ENCODE measurements around the gene LRBA. TPM values are rescaled to one million over a fixed set of nuclear protein-coding genes. Genes with fewer than 3 reads are reported as not detected.

Gene LRBA
- polyA plus RNA-seq, 2 of the 4 experiments (the other 2 are of a cell fraction), result 10.7 to 25.1 TPM

DNA sequence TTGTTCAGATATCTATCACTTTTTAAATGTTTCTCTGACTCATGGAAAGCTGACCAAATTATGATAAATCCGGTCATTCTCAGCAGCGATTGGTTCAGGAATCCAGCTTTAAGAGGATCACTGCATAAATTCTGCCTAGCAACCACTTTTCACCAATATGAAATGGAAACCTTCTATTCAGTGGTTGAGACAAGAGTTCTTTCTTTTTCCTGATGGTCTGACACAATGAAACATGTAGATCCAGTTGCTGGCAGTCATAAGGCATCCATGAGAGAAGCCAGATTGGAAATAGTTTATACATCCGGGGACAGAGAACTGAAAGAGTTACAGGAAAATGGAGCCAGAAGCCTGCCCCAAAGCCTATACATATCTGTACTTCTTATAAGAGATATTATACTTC is 406.0 kb downstream of the LRBA start:
- FAIRE-seq, result no peak
- no peaks in the 10 kb centered on the region for H3K4me1 ChIP-seq
- no peak for ATAC-seq
- no peak overlapping the region for H3K4me3 ChIP-seq
- CTCF ChIA-PET, result no interaction called here
- no peak overlapping the region for H3K4me2 ChIP-seq
- POLR2A ChIA-PET, result no interaction called here
- H3K27ac ChIP-seq, result no peak overlapping the region
- TF ChIP-seq ZSCAN20 (CRISPR knock-in tag; IDR thresholded peaks at IDR 0.05), result no peak
- TF ChIP-seq ZNF302 (CRISPR knock-in tag; IDR thresholded peaks at IDR 0.05), result no peak
- TF ChIP-seq PHF8 (IDR thresholded peaks at IDR 0.05; ENCODE audit: borderline replicate concordance, low read depth), result no peak
- TF ChIP-seq, protein P1, sequence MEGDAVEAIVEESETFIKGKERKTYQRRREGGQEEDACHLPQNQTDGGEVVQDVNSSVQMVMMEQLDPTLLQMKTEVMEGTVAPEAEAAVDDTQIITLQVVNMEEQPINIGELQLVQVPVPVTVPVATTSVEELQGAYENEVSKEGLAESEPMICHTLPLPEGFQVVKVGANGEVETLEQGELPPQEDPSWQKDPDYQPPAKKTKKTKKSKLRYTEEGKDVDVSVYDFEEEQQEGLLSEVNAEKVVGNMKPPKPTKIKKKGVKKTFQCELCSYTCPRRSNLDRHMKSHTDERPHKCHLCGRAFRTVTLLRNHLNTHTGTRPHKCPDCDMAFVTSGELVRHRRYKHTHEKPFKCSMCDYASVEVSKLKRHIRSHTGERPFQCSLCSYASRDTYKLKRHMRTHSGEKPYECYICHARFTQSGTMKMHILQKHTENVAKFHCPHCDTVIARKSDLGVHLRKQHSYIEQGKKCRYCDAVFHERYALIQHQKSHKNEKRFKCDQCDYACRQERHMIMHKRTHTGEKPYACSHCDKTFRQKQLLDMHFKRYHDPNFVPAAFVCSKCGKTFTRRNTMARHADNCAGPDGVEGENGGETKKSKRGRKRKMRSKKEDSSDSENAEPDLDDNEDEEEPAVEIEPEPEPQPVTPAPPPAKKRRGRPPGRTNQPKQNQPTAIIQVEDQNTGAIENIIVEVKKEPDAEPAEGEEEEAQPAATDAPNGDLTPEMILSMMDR (IDR thresholded peaks at IDR 0.05), result no peak
- no peak for TF ChIP-seq MYC (IDR thresholded peaks at IDR 0.05; ENCODE audit: borderline replicate concordance, low read length)
- no peak for TF ChIP-seq ATOH8 (CRISPR knock-in tag; IDR thresholded peaks at IDR 0.05; ENCODE audit: low read depth)
- no peak for TF ChIP-seq HOXB5 (CRISPR knock-in tag; IDR thresholded peaks at IDR 0.05)
- no peak for TF ChIP-seq RARB (CRISPR knock-in tag; IDR thresholded peaks at IDR 0.05)
- TF ChIP-seq MAZ (IDR thresholded peaks at IDR 0.05; ENCODE audit: borderline replicate concordance, low read depth, low read length), result no peak
- no peak for TF ChIP-seq HES2 (IDR thresholded peaks at IDR 0.05)
- TF ChIP-seq GATA3 (IDR thresholded peaks at IDR 0.05; ENCODE audit: borderline replicate concordance), result no peak
- no peak for TF ChIP-seq NR3C1 (IDR thresholded peaks at IDR 0.05)
- no peak for TF ChIP-seq CHD2 (IDR thresholded peaks at IDR 0.05; ENCODE audit: low read length, partially characterized antibody)
- no peak for TF ChIP-seq TFCP2L1 (CRISPR knock-in tag; IDR thresholded peaks at IDR 0.05)
- no peak for TF ChIP-seq NFE2L2 (conservative IDR thresholded peaks at IDR 0.05; ENCODE audit: low read length)
- no peak for TF ChIP-seq EP300 (IDR thresholded peaks at IDR 0.05)
- no peaks in the 10 kb centered on the region for H3K9me3 ChIP-seq
- no peak for DNase-seq (ENCODE audit: low read depth in 1 of 2, low spot score in 1 of 2)
- 97% methylated on average over 3 of the region's 3 CpGs for WGBS (ENCODE audit: missing lambda C conversion rate)

GRCh38 chr4:150600812-150601445 is 414.2 kb downstream of the LRBA start:
- Histone ChIP-seq H3K4me2 (no peak overlapping the region), H3K4me3 (no peak overlapping the region), H3K9me3 (no peaks in the 10 kb centered on the region), H3K4me1 (no peaks in the 10 kb centered on the region), H3K27ac (no peak overlapping the region)
- TF ChIP-seq RCOR1 (IDR thresholded peaks at IDR 0.05; ENCODE audit: low read depth, low read length), result no peak
- DNase-seq (ENCODE audit: low read depth in 1 of 2, low spot score in 1 of 2), result no peak
- no peak for ATAC-seq
- POLR2A ChIA-PET, result interaction anchor here (0.5 kb wide), 1 partner anchor 614 kb away, joined by 4 read pairs; no protein-coding TSS in a partner anchor
- no peak for FAIRE-seq
- CTCF ChIA-PET, result no interaction called here
- 86% methylated on average over 5 of the region's 5 CpGs for WGBS (ENCODE audit: missing lambda C conversion rate)

DNA sequence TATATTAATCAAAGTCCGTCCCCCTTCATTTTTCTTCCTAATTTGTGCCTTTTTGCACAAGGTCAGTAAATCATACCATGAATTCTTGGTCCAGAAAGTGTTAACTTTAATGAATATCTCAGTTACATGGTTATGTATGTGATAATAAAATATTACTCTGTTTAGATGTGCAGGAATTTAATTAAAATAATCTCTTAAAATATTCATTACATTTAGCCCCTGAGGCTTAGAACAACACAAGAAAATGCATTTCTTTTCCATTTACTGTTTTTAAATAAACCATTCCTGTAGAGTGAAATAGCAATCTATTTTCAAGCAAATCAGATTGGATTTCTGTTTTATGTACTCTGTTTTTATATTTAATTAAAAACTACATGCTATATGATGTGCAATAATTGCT is 415.5 kb downstream of the LRBA start:
- no peaks in the 10 kb centered on the region for H3K9me3 ChIP-seq
- ChIA-PET CTCF (interaction anchor here (0.5 to 1.1 kb wide), 2 partner anchors 18 to 22 kb away, joined by 3 to 6 read pairs; no protein-coding TSS in a partner anchor), POLR2A (no interaction called here)
- H3K4me1 ChIP-seq, result no peaks in the 10 kb centered on the region
- H3K27ac ChIP-seq, result no peak overlapping the region
- H3K4me2 ChIP-seq, result no peak overlapping the region
- DNase-seq (ENCODE audit: low read depth in 1 of 2, low spot score in 1 of 2), result no peak
- no peak for ATAC-seq
- no peak overlapping the region for H3K4me3 ChIP-seq
- no peak for TF ChIP-seq SMC3 (IDR thresholded peaks at IDR 0.05)
- TF ChIP-seq CBX2 (IDR thresholded peaks at IDR 0.05; ENCODE audit: borderline replicate concordance, low read depth), result no peak
- no peak for TF ChIP-seq RNF2 (IDR thresholded peaks at IDR 0.05; ENCODE audit: borderline replicate concordance, low read depth)
- no peak for TF ChIP-seq BHLHE40 (IDR thresholded peaks at IDR 0.05; ENCODE audit: low read depth, low read length)
- no peak for TF ChIP-seq POLR2A (IDR thresholded peaks at IDR 0.05; ENCODE audit: low read length)
- TF ChIP-seq EP300 (IDR thresholded peaks at IDR 0.05), result no peak
- TF ChIP-seq NR3C1 (IDR thresholded peaks at IDR 0.05), result no peak
- TF ChIP-seq ZFP36 (IDR thresholded peaks at IDR 0.05; ENCODE audit: borderline replicate concordance, partially characterized antibody), result no peak
- 89% methylated on average over 1 of the region's 1 CpG for WGBS (ENCODE audit: missing lambda C conversion rate)
- FAIRE-seq, result no peak

Data from A549 (cell line).